Measurements from ENCODE around the gene GATAD2B.

Gene GATAD2B

GRCh38 chr1:153764310-153764709, 158.5 kb downstream of the GATAD2B start:
- H3K4me3 ChIP-seq (ENCODE audit: low read depth, low read length), result no peak overlapping the region
- peaks cover 40% of the 10 kb centered on the region for H3K36me3 ChIP-seq
- H3K9me3 ChIP-seq, result no peaks in the 10 kb centered on the region
- TF ChIP-seq CTCF (IDR thresholded peaks at IDR 0.05; ENCODE audit: low read depth, low read length), result no peak
- no peaks in the 10 kb centered on the region for H3K27me3 ChIP-seq
- H3K4me1 ChIP-seq, result no peaks in the 10 kb centered on the region
- no peak for DNase-seq

- Histone ChIP-seq H3K27me3 (no peaks in the 10 kb centered on the region), H3K4me1 (no peaks in the 10 kb centered on the region), H3K9me3 (no peaks in the 10 kb centered on the region), H3K36me3 (peaks cover 40% of the 10 kb centered on the region), H3K4me3 (ENCODE audit: low read depth, low read length) (no peak overlapping the region)
- TF ChIP-seq CTCF (IDR thresholded peaks at IDR 0.05; ENCODE audit: low read depth, low read length), result no peak
- no peak for DNase-seq
Measured at GRCh38 chr1:153763365-153764225, 159.2 kb downstream of the GATAD2B start.

- Histone ChIP-seq H3K36me3 (peaks cover 43% of the 10 kb centered on the region), H3K4me3 (ENCODE audit: low read depth, low read length) (no peak overlapping the region), H3K27me3 (no peaks in the 10 kb centered on the region), H3K4me1 (no peaks in the 10 kb centered on the region), H3K9me3 (no peaks in the 10 kb centered on the region)
- DNase-seq, result no peak
- TF ChIP-seq CTCF (IDR thresholded peaks at IDR 0.05; ENCODE audit: low read depth, low read length), result no peak
Measured at GRCh38 chr1:153760440-153760839, 162.3 kb downstream of the GATAD2B start.
